Vagina (tissue), 2 donors: ENCODE data around the gene TINCR.

ENCODE experiments used
- POLR2AphosphoS5 ChIP-seq, 2 donors: sonication (generic); formaldehyde crosslinking; IDR thresholded peaks; one replicate each; pipeline ENCODE4 v1.9.0; 2017; ENCODE audit warnings: antibody characterized with exemption in 2 of 2, mild to moderate bottlenecking in 2 of 2, low read depth in 1 of 2; ENCODE audit not compliant: insufficient read depth in 1 of 2
- TF ChIP-seq, protein P1 (sequence below), 3 experiments: fragments of 450-650 bp in 2 of 3; fragments of 200-600 bp in 1 of 3; sonication (generic) in 1 of 3; IDR thresholded peaks; one replicate each; pipeline ENCODE4 v1.5.1; 2017 to 2019; ENCODE audit warnings: antibody characterized with exemption in 3 of 3, mild to moderate bottlenecking in 2 of 3, moderate library complexity in 2 of 3

DNA sequence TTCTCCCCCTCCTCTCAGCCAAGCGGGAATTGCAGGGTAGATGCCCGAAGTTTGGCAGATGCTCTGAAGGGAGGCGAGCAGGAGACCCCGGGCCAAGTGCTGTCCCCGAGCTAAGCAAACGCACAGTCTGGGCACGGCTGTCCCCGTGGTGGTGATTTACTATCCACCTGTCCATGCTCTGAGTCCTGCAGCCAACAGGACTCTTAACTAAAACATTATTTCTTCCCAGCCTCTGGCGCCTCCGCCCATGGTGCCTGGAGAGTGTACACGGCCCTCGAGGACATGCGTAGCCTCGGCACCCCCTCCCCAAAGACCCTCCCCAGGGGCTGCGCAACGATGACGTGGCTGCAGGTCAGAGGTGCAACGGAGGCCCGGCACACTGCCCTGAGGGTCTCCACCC, 7.6 kb downstream of the TINCR start:
- TF ChIP-seq POLR2AphosphoS5 (IDR thresholded peaks at IDR 0.05; ENCODE audit: insufficient read depth in 1 of 2, low read depth in 1 of 2): no peak
- TF ChIP-seq, protein P1, sequence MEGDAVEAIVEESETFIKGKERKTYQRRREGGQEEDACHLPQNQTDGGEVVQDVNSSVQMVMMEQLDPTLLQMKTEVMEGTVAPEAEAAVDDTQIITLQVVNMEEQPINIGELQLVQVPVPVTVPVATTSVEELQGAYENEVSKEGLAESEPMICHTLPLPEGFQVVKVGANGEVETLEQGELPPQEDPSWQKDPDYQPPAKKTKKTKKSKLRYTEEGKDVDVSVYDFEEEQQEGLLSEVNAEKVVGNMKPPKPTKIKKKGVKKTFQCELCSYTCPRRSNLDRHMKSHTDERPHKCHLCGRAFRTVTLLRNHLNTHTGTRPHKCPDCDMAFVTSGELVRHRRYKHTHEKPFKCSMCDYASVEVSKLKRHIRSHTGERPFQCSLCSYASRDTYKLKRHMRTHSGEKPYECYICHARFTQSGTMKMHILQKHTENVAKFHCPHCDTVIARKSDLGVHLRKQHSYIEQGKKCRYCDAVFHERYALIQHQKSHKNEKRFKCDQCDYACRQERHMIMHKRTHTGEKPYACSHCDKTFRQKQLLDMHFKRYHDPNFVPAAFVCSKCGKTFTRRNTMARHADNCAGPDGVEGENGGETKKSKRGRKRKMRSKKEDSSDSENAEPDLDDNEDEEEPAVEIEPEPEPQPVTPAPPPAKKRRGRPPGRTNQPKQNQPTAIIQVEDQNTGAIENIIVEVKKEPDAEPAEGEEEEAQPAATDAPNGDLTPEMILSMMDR (IDR thresholded peaks at IDR 0.05): no peak
